Suprapubic skin (tissue), 4 donors: ENCODE measurements around the gene SATB2. TPM values are rescaled to one million over a fixed set of nuclear protein-coding genes. Genes with fewer than 3 reads are reported as not detected.

Experiments
- DNase-seq, 2 donors: peaks; one replicate each; pipeline ENCODE4 v3.0.0-alpha.2; 2019; ENCODE audit warnings: low spot score in 2 of 2
- H3K27ac ChIP-seq: fragments of 200-600 bp; sonication (generic); one replicate; pipeline ENCODE4 v1.5.1; 2019
- H3K27me3 ChIP-seq: fragments of 200-600 bp; sonication (generic); one replicate; pipeline ENCODE4 v1.5.1; 2019
- H3K36me3 ChIP-seq: fragments of 200-600 bp; sonication (generic); one replicate; pipeline ENCODE4 v1.5.1; 2019
- H3K4me1 ChIP-seq: fragments of 200-600 bp; sonication (generic); one replicate; pipeline ENCODE4 v1.5.1; 2019
- H3K4me3 ChIP-seq: fragments of 200-600 bp; sonication (generic); one replicate; pipeline ENCODE4 v1.5.1; 2019; ENCODE audit warnings: mild to moderate bottlenecking
- H3K9me3 ChIP-seq: fragments of 200-600 bp; sonication (generic); one replicate; pipeline ENCODE4 v1.5.1; 2019
- CTCF ChIP-seq, 2 donors: fragments of 200-600 bp in 1 of 2; fragments of 450-650 bp in 1 of 2; sonication (generic) in 1 of 2; IDR thresholded peaks; one replicate each; pipeline ENCODE4 v1.5.1; 2016 to 2019; ENCODE audit warnings: antibody characterized with exemption in 2 of 2, mild to moderate bottlenecking in 1 of 2, moderate library complexity in 1 of 2
- EP300 ChIP-seq: sonication (generic); formaldehyde crosslinking; IDR thresholded peaks from one replicate; pipeline ENCODE4 v1.6.1; 2017; ENCODE audit warnings: antibody characterized with exemption
- POLR2A ChIP-seq, 2 donors: fragments of 450-650 bp; IDR thresholded peaks; one replicate each; pipeline ENCODE4 v1.6.1; 2017; ENCODE audit warnings: antibody characterized with exemption in 2 of 2, mild to moderate bottlenecking in 2 of 2, moderate library complexity in 2 of 2
- POLR2AphosphoS5 ChIP-seq, 3 donors: sonication (generic); formaldehyde crosslinking; IDR thresholded peaks; one replicate each; pipeline ENCODE4 v1.6.1; 2017; ENCODE audit warnings: antibody characterized with exemption in 3 of 3
- WGBS: methylation state at CpG from one replicate; pipeline ENCODE4 v1.1.5; 2018; 5-methylcytosine and 5-hydroxymethylcytosine counted together
- total RNA-seq, 4 donors: library from RNA; depleted of rRNA; stranded (reverse); fragments of >200 nt; gene quantifications; one replicate each; pipeline ENCODE4 v1.1.0, GENCODE V29; 2016

The SATB2 gene
- total RNA-seq, 4 donors from 2014 or later, result 2.9 to 12.1 (median 3.9) TPM

GRCh38 chr2:199431746-199432213, 26.0 kb downstream of the SATB2 start:
- Histone ChIP-seq H3K27ac (no peak overlapping the region), H3K9me3 (no peaks in the 10 kb centered on the region), H3K4me1 (no peaks in the 10 kb centered on the region), H3K27me3 (no peaks in the 10 kb centered on the region), H3K36me3 (no peaks in the 10 kb centered on the region), H3K4me3 (no peak overlapping the region)
- 70% methylated on average over 11 of the region's 11 CpGs for WGBS
- TF ChIP-seq POLR2A (IDR thresholded peaks at IDR 0.05) (no peak), CTCF (IDR thresholded peaks at IDR 0.05) (no peak), EP300 (no peak), POLR2AphosphoS5 (IDR thresholded peaks at IDR 0.05) (no peak)
- no peak for DNase-seq

- no peak overlapping the region for H3K4me3 ChIP-seq
- no peaks in the 10 kb centered on the region for H3K27me3 ChIP-seq
- no peak overlapping the region for H3K27ac ChIP-seq
- no peak for DNase-seq
- no peaks in the 10 kb centered on the region for H3K9me3 ChIP-seq
- H3K4me1 ChIP-seq, result no peaks in the 10 kb centered on the region
- WGBS, result 81% methylated on average over 3 of the region's 3 CpGs
- H3K36me3 ChIP-seq, result no peaks in the 10 kb centered on the region
- TF ChIP-seq CTCF (IDR thresholded peaks at IDR 0.05) (no peak), EP300 (no peak), POLR2A (IDR thresholded peaks at IDR 0.05) (no peak), POLR2AphosphoS5 (IDR thresholded peaks at IDR 0.05) (no peak)
Observed at GRCh38 chr2:199430214-199430613, 27.5 kb downstream of the SATB2 start.

GRCh38 chr2:199428291-199428690, 29.4 kb downstream of the SATB2 start:
- Histone ChIP-seq H3K4me3 (no peak overlapping the region), H3K36me3 (no peaks in the 10 kb centered on the region), H3K9me3 (no peaks in the 10 kb centered on the region), H3K27ac (no peak overlapping the region), H3K27me3 (no peaks in the 10 kb centered on the region), H3K4me1 (no peaks in the 10 kb centered on the region)
- no peak for TF ChIP-seq POLR2A (IDR thresholded peaks at IDR 0.05)
- no peak for TF ChIP-seq CTCF (IDR thresholded peaks at IDR 0.05)
- no peak for TF ChIP-seq EP300
- TF ChIP-seq POLR2AphosphoS5 (IDR thresholded peaks at IDR 0.05), result no peak
- DNase-seq, result no peak
- WGBS, result 92% methylated on average over 3 of the region's 3 CpGs

GRCh38 chr2:199424160-199424559, 33.6 kb downstream of the SATB2 start:
- H3K36me3 ChIP-seq, result no peaks in the 10 kb centered on the region
- no peak for TF ChIP-seq POLR2AphosphoS5 (IDR thresholded peaks at IDR 0.05)
- TF ChIP-seq EP300, result no peak
- TF ChIP-seq POLR2A (IDR thresholded peaks at IDR 0.05), result no peak
- TF ChIP-seq CTCF (IDR thresholded peaks at IDR 0.05), result no peak
- no peak overlapping the region for H3K27ac ChIP-seq
- 64% methylated on average over 4 of the region's 4 CpGs for WGBS
- no peaks in the 10 kb centered on the region for H3K27me3 ChIP-seq
- H3K4me3 ChIP-seq, result no peak overlapping the region
- no peaks in the 10 kb centered on the region for H3K9me3 ChIP-seq
- DNase-seq, result no peak
- H3K4me1 ChIP-seq, result no peaks in the 10 kb centered on the region

- Histone ChIP-seq H3K4me1 (no peaks in the 10 kb centered on the region), H3K36me3 (peaks cover 2% of the 10 kb centered on the region), H3K4me3 (no peak overlapping the region), H3K27me3 (no peaks in the 10 kb centered on the region), H3K27ac (no peak overlapping the region), H3K9me3 (no peaks in the 10 kb centered on the region)
- DNase-seq, result no peak
- 73% methylated on average over 5 of the region's 5 CpGs for WGBS
- TF ChIP-seq POLR2AphosphoS5 (IDR thresholded peaks at IDR 0.05) (no peak), CTCF (IDR thresholded peaks at IDR 0.05) (no peak), POLR2A (IDR thresholded peaks at IDR 0.05) (no peak), EP300 (no peak)
Observed at GRCh38 chr2:199419428-199419827, 38.3 kb downstream of the SATB2 start.
